Vagina (tissue), 2 donors: ENCODE measurements around the gene ADAM23. TPM values are rescaled to one million over a fixed set of nuclear protein-coding genes. Genes with fewer than 3 reads are reported as not detected.

Source experiments
- DNase-seq, 2 donors: peaks; one replicate each; pipeline ENCODE4 v3.0.0-alpha.2; 2017; ENCODE audit errors: extremely low spot score in 2 of 2
- H3K27ac ChIP-seq: fragments of 200-600 bp; sonication (generic); one replicate; pipeline ENCODE4 v1.5.1; 2019
- H3K27me3 ChIP-seq: fragments of 200-600 bp; sonication (generic); one replicate; pipeline ENCODE4 v1.5.1; 2019
- H3K36me3 ChIP-seq, 2 donors: fragments of 200-600 bp; sonication (generic); one replicate each; pipeline ENCODE4 v1.5.1; 2017 to 2019
- H3K4me1 ChIP-seq: fragments of 200-600 bp; sonication (generic); one replicate; pipeline ENCODE4 v1.5.1; 2019
- H3K4me3 ChIP-seq, 2 donors: fragments of 200-600 bp; sonication (generic); 1 replicate in 1 of 2; 2 replicates in 1 of 2; pipeline ENCODE4 v1.5.1; 2016 to 2019
- H3K9me3 ChIP-seq: fragments of 200-600 bp; sonication (generic); one replicate; pipeline ENCODE4 v1.5.1; 2019
- POLR2A ChIP-seq, 2 donors: fragments of 450-650 bp; IDR thresholded peaks; one replicate each; pipeline ENCODE4 v1.6.1; 2017; ENCODE audit warnings: antibody characterized with exemption in 2 of 2, mild to moderate bottlenecking in 2 of 2, moderate library complexity in 2 of 2
- POLR2AphosphoS5 ChIP-seq, 2 donors: sonication (generic); formaldehyde crosslinking; IDR thresholded peaks; one replicate each; pipeline ENCODE4 v1.9.0; 2017; ENCODE audit warnings: antibody characterized with exemption in 2 of 2, mild to moderate bottlenecking in 2 of 2, low read depth in 1 of 2; ENCODE audit not compliant: insufficient read depth in 1 of 2
- intact Hi-C: fragments of 100-400 bp; cut with DNase I; formaldehyde crosslinking; loops from one replicate; pipeline ENCODE4 v1.15.1; 2023
- total RNA-seq: library from RNA; depleted of rRNA; stranded (reverse); fragments of >200 nt; gene quantifications from one replicate; pipeline ENCODE4 v1.2.3, GENCODE V29; 2016
- TF ChIP-seq, protein P1 (sequence below), 3 experiments: fragments of 450-650 bp in 2 of 3; fragments of 200-600 bp in 1 of 3; sonication (generic) in 1 of 3; IDR thresholded peaks; one replicate each; pipeline ENCODE4 v1.5.1; 2017 to 2019; ENCODE audit warnings: antibody characterized with exemption in 3 of 3, mild to moderate bottlenecking in 2 of 3, moderate library complexity in 2 of 3

The ADAM23 gene
- total RNA-seq, 1 donor from 2014 or later, result 5.2 TPM

DNA sequence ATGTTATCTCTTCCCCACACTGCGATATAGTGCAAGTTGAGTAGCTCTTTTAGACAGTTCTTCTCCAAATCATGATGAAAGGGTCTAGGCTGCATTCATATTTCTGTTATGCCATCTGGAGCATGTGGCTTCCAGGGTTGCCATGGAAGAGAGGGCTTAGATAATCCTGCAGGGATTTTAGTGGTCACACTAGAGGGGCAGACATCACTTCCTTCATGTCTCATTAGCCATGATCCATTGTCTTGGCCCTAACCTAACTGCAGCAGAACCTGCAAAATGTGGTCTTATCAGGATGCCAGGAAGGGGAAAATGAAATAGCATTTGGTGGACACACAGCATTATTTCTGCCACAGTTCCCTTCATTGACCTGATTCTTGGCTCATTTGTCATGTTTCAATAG is 83.1 kb downstream of the ADAM23 start:
- H3K36me3 ChIP-seq, result no peaks in the 10 kb centered on the region
- intact Hi-C loops, result no loop called here
- H3K27me3 ChIP-seq, result no peaks in the 10 kb centered on the region
- DNase-seq, result no peak
- H3K4me1 ChIP-seq, result no peaks in the 10 kb centered on the region
- H3K27ac ChIP-seq, result no peak overlapping the region
- TF ChIP-seq POLR2A (IDR thresholded peaks at IDR 0.05), result no peak
- TF ChIP-seq, protein P1, sequence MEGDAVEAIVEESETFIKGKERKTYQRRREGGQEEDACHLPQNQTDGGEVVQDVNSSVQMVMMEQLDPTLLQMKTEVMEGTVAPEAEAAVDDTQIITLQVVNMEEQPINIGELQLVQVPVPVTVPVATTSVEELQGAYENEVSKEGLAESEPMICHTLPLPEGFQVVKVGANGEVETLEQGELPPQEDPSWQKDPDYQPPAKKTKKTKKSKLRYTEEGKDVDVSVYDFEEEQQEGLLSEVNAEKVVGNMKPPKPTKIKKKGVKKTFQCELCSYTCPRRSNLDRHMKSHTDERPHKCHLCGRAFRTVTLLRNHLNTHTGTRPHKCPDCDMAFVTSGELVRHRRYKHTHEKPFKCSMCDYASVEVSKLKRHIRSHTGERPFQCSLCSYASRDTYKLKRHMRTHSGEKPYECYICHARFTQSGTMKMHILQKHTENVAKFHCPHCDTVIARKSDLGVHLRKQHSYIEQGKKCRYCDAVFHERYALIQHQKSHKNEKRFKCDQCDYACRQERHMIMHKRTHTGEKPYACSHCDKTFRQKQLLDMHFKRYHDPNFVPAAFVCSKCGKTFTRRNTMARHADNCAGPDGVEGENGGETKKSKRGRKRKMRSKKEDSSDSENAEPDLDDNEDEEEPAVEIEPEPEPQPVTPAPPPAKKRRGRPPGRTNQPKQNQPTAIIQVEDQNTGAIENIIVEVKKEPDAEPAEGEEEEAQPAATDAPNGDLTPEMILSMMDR (IDR thresholded peaks at IDR 0.05), result no peak
- no peak for TF ChIP-seq POLR2AphosphoS5 (IDR thresholded peaks at IDR 0.05; ENCODE audit: insufficient read depth in 1 of 2, low read depth in 1 of 2)
- no peak overlapping the region for H3K4me3 ChIP-seq
- no peaks in the 10 kb centered on the region for H3K9me3 ChIP-seq

DNA sequence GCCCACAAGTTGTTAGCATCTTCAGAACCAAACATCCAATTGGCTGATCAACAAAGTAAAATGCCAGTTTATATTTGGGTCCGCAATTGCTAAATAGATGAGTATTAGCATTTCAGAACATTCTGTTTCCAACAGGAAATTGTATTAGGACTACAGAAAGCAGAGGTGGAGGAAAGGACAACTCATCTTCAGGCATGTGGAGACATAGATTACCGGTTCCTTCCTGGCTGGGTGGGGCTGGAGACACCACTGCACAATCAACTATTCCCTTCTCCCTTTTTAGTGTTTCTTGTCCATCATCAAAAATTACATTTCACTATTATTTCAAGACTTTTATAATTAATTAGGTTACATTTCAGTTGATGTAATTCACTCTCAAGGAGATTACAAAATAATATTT is 83.8 kb downstream of the ADAM23 start:
- intact Hi-C loops, result no loop called here
- Histone ChIP-seq H3K36me3 (no peaks in the 10 kb centered on the region), H3K27ac (no peak overlapping the region), H3K4me3 (no peak overlapping the region), H3K4me1 (no peaks in the 10 kb centered on the region), H3K27me3 (no peaks in the 10 kb centered on the region), H3K9me3 (no peaks in the 10 kb centered on the region)
- no peak for DNase-seq
- TF ChIP-seq, protein P1 (IDR thresholded peaks at IDR 0.05), result no peak
- TF ChIP-seq POLR2A (IDR thresholded peaks at IDR 0.05), result no peak
- TF ChIP-seq POLR2AphosphoS5 (IDR thresholded peaks at IDR 0.05; ENCODE audit: insufficient read depth in 1 of 2, low read depth in 1 of 2), result no peak

DNA sequence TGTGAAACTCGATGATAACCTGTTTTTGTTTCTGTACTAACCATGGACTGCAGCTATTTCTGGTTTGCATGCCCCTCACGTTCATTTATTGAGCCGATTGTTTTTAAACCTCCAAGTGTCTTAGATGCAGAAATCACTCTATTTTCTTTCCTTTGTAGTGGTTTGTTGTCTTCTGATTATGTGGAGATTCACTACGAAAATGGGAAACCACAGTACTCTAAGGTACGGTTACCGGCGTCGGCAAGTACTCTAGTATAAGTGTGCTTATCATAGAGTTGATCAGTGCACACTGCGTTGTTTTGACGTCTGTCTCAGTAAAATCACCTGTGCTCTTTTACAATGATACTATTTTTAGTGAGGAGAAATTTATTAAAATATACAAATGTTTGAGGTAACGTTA is 87.4 kb downstream of the ADAM23 start:
- no peaks in the 10 kb centered on the region for H3K4me1 ChIP-seq
- H3K27me3 ChIP-seq, result no peaks in the 10 kb centered on the region
- DNase-seq, result no peak
- H3K27ac ChIP-seq, result no peak overlapping the region
- H3K9me3 ChIP-seq, result no peaks in the 10 kb centered on the region
- TF ChIP-seq, protein P1 (IDR thresholded peaks at IDR 0.05), result no peak
- no peak overlapping the region for H3K4me3 ChIP-seq
- H3K36me3 ChIP-seq, result no peaks in the 10 kb centered on the region
- intact Hi-C loops, result no loop called here

DNA sequence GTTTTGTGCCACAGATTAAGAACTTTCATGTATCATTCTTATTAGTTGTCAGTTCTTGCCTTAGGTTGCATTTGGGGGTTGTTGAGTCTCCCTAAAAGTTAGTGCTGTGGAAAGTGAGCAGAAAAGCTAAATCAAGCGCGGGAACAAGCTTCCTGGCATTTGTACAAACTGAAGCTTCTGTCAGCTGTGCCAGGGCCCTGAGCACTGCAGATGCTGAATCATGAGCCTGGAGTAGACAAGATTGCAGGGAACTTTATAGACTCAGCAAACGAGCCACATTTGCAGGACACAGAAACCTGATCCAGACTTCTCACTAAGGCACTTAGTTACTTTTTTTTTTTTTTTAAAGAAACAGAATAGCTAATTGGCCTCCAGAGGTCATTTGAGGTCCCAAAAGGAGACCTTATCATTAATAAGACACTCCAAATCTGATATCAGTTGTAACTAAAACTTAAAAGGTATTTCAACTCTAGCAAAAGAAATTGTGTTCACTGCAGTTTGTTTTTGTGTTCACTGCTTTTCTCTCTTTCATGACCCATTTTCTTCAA is 88.7 kb downstream of the ADAM23 start:
- Histone ChIP-seq H3K27ac (no peak overlapping the region), H3K36me3 (no peaks in the 10 kb centered on the region), H3K4me3 (no peak overlapping the region), H3K4me1 (no peaks in the 10 kb centered on the region), H3K9me3 (no peaks in the 10 kb centered on the region), H3K27me3 (no peaks in the 10 kb centered on the region)
- intact Hi-C loops, result no loop called here
- DNase-seq, result no peak
- TF ChIP-seq POLR2AphosphoS5 (IDR thresholded peaks at IDR 0.05; ENCODE audit: insufficient read depth in 1 of 2, low read depth in 1 of 2) (no peak), POLR2A (IDR thresholded peaks at IDR 0.05) (no peak)
- TF ChIP-seq, protein P1 (IDR thresholded peaks at IDR 0.05), result no peak

DNA sequence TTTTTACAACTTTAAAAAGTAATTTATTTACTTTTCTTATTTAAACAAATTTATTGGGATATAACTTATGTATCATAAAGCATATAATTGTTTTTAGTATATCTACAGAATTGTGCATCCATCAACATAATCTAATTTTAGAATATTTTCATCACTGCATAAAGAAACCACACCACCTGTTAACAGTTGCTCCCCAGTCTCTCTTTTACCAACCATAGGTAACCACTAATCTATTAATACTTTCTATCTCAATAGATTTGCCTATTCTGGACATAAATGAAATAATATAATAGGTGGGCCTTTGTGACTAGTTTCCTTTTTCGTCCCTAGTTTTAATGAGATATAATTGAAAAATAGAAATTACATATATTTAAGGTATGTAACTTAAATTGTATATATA is 90.6 kb downstream of the ADAM23 start:
- TF ChIP-seq POLR2AphosphoS5 (IDR thresholded peaks at IDR 0.05; ENCODE audit: insufficient read depth in 1 of 2, low read depth in 1 of 2), result no peak
- no peak for TF ChIP-seq POLR2A (IDR thresholded peaks at IDR 0.05)
- TF ChIP-seq, protein P1 (IDR thresholded peaks at IDR 0.05), result no peak
- no peak overlapping the region for H3K4me3 ChIP-seq
- intact Hi-C loops, result no loop called here
- no peaks in the 10 kb centered on the region for H3K36me3 ChIP-seq
- no peaks in the 10 kb centered on the region for H3K27me3 ChIP-seq
- H3K27ac ChIP-seq, result no peak overlapping the region
- no peak for DNase-seq
- H3K4me1 ChIP-seq, result no peaks in the 10 kb centered on the region
- no peaks in the 10 kb centered on the region for H3K9me3 ChIP-seq
